Stimulated activated naive CD8-positive, alpha-beta T cell treated with anti-CD3 and anti-CD28 coated beads, Interleukin-15, amount 100 ng/mL, for 72 hours (primary cell): ENCODE measurements around the gene CT45A7.
"Not testable (repeated sequence)": the region's sequence is repeated elsewhere in the genome, so short reads cannot be mapped to it uniquely, and the experiment has no call there.

Experiments used
- ATAC-seq: fragments of 150-1000 bp; cut with Tn5 transposase; 2 replicates; pipeline ENCODE4 v1.10.0; 2021; ENCODE audit warnings: mild to moderate bottlenecking, moderate library complexity
- DNase-seq, 2 donors: peaks; one replicate each; pipeline ENCODE4 v3.0.0; 2021 to 2022
- H3K27ac Mint-ChIP-seq, 2 donors: one replicate each; pipeline ENCODE4 v1.8.0; 2022; ENCODE audit warnings: mild to moderate bottlenecking in 2 of 2, mixed read lengths in 2 of 2, moderate library complexity in 2 of 2
- H3K27me3 Mint-ChIP-seq: one replicate; pipeline ENCODE4 v1.8.0; 2022; ENCODE audit warnings: mixed read lengths
- H3K4me1 Mint-ChIP-seq: one replicate; pipeline ENCODE4 v1.8.0; 2022; ENCODE audit warnings: mild to moderate bottlenecking, mixed read lengths
- H3K4me3 Mint-ChIP-seq, 2 donors: one replicate each; pipeline ENCODE4 v1.8.0; 2022; ENCODE audit warnings: mild to moderate bottlenecking in 2 of 2, mixed read lengths in 2 of 2, moderate library complexity in 1 of 2
- H3K9me3 Mint-ChIP-seq, 2 donors: one replicate each; pipeline ENCODE4 v1.8.0; 2022; ENCODE audit warnings: mixed read lengths in 2 of 2

CT45A7 gene, protein sequence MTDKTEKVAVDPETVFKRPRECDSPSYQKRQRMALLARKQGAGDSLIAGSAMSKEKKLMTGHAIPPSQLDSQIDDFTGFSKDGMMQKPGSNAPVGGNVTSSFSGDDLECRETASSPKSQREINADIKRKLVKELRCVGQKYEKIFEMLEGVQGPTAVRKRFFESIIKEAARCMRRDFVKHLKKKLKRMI

GRCh38 chrX:135837180-135837579 lies at the start of gene CT45A7:
CT45A7 (minus strand) TSS chrX:135837280; CDS start chrX:135833533, 3,747 bp downstream.
- H3K9me3 Mint-ChIP-seq, H3K4me1 Mint-ChIP-seq, H3K4me3 Mint-ChIP-seq, H3K27me3 Mint-ChIP-seq, ATAC-seq, DNase-seq, H3K27ac Mint-ChIP-seq: not testable (repeated sequence)

DNA sequence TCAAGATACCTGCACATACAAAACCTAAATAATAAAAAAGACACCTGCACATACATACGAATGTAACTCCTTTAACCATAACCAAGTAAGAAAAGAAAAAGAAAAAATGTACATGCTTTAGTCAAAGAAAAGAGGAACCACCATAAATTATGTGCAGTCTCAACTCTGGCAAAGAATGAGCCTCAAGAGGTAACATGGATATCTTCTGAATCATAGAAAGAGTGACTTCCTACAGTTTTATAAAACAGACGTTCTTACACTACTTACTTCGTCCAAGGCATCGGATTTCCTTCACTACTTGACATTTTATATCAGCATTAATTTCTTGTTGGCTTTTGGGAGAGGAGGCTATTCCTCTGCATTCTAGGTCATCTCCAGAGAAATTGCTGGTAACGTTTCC lies 45.7 kb upstream of the CT45A7 start:
- not testable (repeated sequence) for H3K27me3 Mint-ChIP-seq, DNase-seq, H3K4me1 Mint-ChIP-seq, ATAC-seq, H3K4me3 Mint-ChIP-seq, H3K27ac Mint-ChIP-seq, H3K9me3 Mint-ChIP-seq

DNA sequence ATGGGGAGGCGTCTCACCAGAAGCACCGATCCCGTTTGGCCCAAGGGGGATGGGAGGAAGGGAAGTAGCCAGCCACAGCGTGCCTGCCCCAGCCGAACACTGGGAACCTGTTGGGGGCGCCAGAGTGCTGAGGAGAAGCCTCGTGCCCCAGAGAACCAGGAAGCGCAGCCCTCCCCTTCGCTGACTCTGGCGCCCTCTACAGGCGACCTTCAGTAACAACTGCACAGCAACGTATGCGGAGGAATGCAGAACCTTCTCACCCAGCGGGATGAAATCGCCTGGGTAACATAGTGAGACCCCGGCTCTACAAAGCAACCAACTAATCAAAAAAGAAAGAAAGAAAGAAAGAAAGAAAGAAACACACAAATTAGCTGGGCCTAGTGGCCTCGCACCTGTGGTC lies 34.6 kb upstream of the CT45A7 start, which contains the start of gene CT45A9:
Gene CT45A9 (minus strand): TSS at position 101 of the 400 bp plus-strand sequence. CDS start 3,751 bp downstream, outside the sequence.
- DNase-seq, H3K4me3 Mint-ChIP-seq, H3K4me1 Mint-ChIP-seq, H3K27ac Mint-ChIP-seq, H3K9me3 Mint-ChIP-seq, ATAC-seq, H3K27me3 Mint-ChIP-seq: not testable (repeated sequence)

DNA sequence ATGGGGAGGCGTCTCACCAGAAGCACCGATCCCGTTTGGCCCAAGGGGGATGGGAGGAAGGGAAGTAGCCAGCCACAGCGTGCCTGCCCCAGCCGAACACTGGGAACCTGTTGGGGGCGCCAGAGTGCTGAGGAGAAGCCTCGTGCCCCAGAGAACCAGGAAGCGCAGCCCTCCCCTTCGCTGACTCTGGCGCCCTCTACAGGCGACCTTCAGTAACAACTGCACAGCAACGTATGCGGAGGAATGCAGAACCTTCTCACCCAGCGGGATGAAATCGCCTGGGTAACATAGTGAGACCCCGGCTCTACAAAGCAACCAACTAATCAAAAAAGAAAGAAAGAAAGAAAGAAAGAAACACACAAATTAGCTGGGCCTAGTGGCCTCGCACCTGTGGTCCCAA lies 17.4 kb upstream of the CT45A7 start, which contains the start of gene CT45A8:
Gene CT45A8 (minus strand): TSS at position 101 of the 400 bp plus-strand sequence. CDS start 3,755 bp downstream, outside the sequence.
- H3K4me1 Mint-ChIP-seq, H3K27me3 Mint-ChIP-seq, ATAC-seq, DNase-seq, H3K4me3 Mint-ChIP-seq, H3K27ac Mint-ChIP-seq, H3K9me3 Mint-ChIP-seq: not testable (repeated sequence)

DNA sequence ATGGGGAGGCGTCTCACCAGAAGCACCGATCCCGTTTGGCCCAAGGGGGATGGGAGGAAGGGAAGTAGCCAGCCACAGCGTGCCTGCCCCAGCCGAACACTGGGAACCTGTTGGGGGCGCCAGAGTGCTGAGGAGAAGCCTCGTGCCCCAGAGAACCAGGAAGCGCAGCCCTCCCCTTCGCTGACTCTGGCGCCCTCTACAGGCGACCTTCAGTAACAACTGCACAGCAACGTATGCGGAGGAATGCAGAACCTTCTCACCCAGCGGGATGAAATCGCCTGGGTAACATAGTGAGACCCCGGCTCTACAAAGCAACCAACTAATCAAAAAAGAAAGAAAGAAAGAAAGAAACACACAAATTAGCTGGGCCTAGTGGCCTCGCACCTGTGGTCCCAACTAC lies 17.2 kb downstream of the CT45A7 start, which contains the start of gene CT45A2:
Gene CT45A2 (minus strand): TSS at position 101 of the 400 bp plus-strand sequence. CDS start 3,747 bp downstream, outside the sequence.
- not testable (repeated sequence) for H3K4me3 Mint-ChIP-seq, H3K27ac Mint-ChIP-seq, H3K4me1 Mint-ChIP-seq, H3K27me3 Mint-ChIP-seq, H3K9me3 Mint-ChIP-seq, ATAC-seq, DNase-seq

GRCh38 chrX:135802687-135803086 lies 34.4 kb downstream of the CT45A7 start, which contains the start of gene CT45A6:
CT45A6 (minus strand) TSS chrX:135802787; CDS start chrX:135798993, 3,794 bp downstream.
- not testable (repeated sequence) for H3K27ac Mint-ChIP-seq, H3K4me3 Mint-ChIP-seq, H3K4me1 Mint-ChIP-seq, H3K27me3 Mint-ChIP-seq, H3K9me3 Mint-ChIP-seq, ATAC-seq, DNase-seq

GRCh38 chrX:135785403-135785802 lies 51.7 kb downstream of the CT45A7 start, which contains the start of gene CT45A5:
CT45A5 (minus strand) TSS chrX:135785503; CDS start chrX:135781729, 3,774 bp downstream.
- not testable (repeated sequence) for ATAC-seq, H3K27ac Mint-ChIP-seq, DNase-seq, H3K27me3 Mint-ChIP-seq, H3K4me3 Mint-ChIP-seq, H3K9me3 Mint-ChIP-seq, H3K4me1 Mint-ChIP-seq
